ENCODE measurements around the gene USP24.
"Not testable (repeated sequence)": the region's sequence is repeated elsewhere in the genome, so short reads cannot be mapped to it uniquely, and the experiment has no call there.

The USP24 gene

DNA sequence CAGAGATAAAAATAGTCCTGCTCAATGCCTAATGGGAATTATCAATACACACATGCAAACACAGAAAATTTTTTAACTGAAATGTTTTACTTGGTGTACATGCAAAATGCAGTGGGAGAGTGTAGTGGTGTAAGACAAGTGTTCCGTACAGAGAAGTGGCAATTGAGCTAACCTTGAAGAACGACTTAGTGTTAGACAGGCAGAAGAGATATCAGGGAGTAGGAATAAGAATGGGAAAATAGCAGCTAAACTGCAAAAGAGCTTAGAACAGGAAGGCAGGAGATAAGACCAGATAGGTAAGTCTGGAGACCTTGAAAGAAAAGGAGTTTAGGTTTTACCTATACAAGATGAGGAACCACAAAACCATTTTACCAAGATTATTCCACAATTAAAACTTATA lies 9.0 kb downstream of the USP24 start:
- no peak for DNase-seq
- intact Hi-C loops (cut with DNase I) = no loop called here

DNA sequence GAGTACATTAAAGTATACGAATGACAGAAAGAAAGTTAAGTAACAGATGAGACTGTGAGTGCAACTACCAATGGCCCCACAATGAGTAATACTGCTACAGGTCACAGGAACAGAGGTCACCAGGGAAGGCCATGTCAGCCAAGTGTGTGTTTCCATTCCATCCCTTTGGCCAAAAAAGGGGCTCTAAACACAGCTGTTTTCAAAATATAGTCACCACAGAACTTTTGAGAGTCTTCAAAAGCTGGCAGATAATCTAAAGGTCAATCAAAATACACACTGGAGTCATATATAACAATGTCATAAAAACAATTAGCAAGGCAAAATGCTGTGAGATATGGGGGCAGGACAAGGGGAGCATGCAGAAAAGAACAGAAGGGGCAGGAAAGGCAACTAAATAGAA lies 10.2 kb downstream of the USP24 start:
- no peak for DNase-seq
- intact Hi-C loops (cut with DNase I) = no loop called here

DNA sequence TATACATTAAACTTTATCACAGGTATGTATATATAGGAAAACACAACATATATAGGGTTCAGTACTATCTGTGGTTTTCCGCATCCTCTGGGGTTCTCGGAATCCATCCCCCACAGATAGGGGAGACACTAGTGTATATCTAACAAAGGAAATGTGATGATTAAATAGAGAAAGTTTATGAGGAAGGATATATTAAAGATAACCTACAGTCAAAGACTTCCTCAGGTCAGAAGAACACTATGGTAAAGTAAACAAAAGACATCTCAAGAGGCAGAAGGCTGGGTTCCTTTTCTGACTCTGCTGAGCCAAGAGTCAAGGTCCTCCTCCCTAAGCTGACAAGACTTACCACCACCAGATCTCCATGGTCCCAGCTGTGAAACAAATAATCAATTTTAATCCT lies 12.1 kb downstream of the USP24 start:
- DNase-seq = no peak
- intact Hi-C loops (cut with DNase I) = no loop called here

DNA sequence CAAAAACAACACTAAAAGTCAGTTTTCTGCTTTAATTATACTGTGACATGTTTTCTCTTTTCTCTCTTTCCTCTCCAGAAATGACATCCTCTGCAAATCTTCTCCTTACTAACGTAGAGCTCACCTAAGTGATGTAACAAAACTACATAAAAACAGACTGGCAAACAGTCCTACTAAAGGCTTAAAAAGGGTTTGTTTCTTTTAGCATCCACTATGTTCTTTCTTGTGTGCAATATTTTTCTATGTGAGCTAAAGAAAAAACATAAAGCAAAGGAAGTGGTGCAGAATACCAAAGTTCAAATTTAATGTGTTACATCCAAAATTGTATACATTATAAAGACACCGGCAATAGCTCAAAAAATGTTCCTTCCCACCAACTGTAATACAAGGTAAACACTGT lies 14.5 kb downstream of the USP24 start:
- no peak for DNase-seq
- intact Hi-C loops (cut with DNase I) = no loop called here

DNA sequence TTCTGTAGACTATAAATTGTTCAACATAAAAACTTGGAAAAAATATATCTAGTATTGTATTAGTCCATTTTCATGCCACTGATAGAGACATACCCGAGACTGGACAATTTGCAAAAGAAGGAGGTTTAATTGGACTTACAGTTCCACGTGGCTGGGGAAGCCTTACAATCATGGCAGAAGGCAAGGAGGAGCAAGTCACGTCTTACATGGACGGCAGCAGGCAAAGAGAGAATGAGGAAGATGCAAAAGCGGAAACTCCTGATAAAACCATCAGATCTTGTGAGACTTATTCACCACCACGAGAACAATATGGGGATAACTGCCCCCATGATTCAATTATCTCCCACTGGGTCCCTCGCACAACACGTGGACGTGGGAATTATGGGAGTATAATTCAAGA lies 15.4 kb downstream of the USP24 start:
- DNase-seq; intact Hi-C loops (cut with DNase I): not testable (repeated sequence)

DNA sequence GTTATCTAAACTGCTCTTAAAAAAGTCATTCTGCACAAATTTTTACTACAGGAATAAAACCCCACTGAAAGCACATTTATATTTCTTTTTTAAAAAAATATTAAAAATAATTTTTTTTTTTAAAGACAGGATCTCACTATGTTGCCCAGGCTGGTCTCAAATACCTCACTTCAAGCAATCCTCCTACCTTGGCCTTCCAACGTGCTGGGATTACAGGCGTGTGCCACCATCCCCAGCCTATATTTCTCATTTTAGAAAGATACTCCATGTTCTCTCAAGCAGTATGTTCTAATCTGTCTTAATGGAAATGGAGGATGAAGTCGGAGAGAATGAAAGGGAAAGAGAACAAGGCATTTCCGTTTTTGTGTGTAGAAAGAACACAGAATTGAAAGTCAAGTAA lies 17.1 kb downstream of the USP24 start:
- intact Hi-C loops (cut with DNase I) = no loop called here
- no peak for DNase-seq

DNA sequence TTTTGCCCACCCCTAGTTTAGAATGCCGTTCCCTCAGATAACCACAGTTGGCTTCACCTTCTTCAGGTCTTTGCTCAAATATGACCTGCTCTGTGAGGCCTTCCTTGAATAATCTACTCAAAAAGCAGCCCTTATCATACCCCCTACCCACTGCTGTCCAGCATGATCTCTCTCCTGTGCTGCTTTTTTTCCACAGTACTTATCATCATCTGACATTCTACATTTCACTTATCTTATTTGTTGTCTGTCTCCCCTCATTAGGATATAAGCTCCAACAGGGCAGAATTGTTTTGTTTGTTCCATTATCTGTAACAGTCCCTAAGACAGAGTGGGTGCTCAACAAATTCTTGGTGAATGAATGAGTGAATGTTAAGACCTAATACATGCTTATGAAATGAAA lies 18.1 kb downstream of the USP24 start:
- DNase-seq = no peak
- intact Hi-C loops (cut with DNase I) = no loop called here

DNA sequence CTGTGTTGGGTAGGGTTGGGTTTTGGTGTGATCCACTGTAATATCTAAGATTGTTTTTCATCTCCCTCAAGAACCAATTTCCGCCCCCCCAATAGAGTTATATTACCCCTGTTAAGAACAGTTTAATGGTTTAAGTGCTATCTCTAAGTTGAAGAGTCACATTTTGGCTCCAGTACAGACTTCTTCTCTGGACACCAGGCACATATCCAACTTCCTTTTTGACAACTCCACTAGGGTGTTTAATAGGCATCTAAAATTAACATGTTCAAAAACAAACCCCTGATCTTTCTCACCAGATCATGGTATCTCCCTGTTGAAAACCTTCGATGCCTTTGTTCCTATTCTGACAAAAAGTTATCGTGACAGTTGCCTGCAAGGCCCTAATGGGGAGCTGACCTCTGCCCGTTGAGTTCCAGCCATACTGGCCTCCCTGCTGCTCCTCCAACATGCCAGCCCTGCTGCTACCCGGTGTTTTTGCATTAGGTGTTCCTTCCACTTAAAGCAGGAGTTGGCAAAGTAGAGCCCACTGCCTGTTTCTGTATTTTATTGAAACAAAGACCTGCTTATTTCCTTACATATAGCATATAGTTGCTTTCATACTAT lies 18.6 kb downstream of the USP24 start:
- DNase-seq = no peak

DNA sequence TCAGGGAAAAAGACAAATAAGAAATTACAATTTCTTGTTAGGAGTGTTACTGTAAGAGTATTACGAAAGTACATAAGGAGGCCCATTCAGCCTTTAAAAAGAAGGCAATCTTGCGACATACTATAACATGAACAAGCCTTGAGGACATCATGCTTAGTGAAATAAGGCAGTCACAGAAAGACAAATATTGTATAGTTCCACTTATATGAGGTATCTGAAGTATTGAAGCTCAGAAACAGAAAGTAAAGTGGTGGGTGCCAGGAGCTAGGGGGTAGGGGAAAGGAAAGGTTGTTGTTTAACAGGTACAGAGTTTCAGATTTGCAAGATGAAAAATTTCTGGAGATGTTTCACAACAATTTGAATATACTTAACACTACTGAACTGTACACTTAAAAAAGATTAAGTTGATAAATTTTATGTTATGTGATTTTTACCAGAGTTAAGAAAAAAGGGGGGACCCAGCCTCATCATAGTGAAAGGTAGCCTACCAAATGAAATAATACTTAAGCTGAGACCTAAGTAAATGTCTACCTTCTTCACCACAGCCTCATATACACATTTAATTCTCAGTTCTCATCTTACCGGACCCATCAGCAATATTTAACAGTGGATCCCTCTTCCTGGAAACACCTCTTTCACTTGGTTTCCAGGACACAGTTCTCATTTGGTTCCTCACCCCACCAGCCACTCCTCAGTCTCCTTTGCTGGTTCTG lies 19.5 kb downstream of the USP24 start:
- DNase-seq = no peak
- intact Hi-C loops (cut with DNase I) = no loop called here

More for the DNA sequence above, 18.6 kb downstream of the USP24 start:
- intact Hi-C loops (cut with DNase I) = no loop called here

DNA sequence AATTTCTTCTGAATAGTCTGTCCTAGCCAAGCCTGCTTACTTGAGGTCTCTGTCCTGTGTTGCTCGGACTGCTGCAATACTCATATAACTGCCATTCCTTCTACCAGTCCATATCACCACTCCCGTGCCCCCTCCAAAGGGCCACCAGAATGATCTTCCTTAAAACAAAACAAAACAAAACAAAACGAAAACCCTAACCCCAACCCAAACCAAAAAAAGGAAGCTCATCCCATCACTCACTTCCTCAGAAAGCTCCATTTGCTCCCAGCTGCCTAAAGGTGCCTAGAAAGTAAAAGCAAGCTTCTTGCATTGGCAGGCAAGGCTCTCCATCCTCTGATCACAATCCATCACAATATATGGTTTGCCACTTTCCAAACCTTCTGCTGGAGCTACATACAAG lies 20.3 kb downstream of the USP24 start:
- DNase-seq = no peak
- intact Hi-C loops (cut with DNase I) = no loop called here

DNA sequence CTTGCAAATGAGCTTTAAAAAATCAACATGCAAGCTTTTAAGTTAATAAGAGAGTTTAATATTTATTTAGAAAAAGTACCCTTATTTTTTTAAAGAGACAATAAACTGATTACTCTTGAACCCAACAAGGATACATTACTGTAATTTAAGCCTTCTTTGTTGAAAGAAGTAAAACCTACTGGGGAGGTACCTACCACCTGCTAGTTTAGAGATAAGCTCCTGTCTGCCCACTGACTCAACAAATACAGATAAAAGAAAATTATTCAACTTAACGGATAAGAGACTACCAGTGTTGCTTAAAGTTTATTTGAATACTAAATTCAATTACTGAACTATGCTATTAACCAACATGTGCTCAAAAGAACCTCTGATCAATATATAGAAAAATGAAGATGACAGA lies 23.1 kb downstream of the USP24 start:
- no peak for DNase-seq
- intact Hi-C loops (cut with DNase I) = no loop called here

DNA sequence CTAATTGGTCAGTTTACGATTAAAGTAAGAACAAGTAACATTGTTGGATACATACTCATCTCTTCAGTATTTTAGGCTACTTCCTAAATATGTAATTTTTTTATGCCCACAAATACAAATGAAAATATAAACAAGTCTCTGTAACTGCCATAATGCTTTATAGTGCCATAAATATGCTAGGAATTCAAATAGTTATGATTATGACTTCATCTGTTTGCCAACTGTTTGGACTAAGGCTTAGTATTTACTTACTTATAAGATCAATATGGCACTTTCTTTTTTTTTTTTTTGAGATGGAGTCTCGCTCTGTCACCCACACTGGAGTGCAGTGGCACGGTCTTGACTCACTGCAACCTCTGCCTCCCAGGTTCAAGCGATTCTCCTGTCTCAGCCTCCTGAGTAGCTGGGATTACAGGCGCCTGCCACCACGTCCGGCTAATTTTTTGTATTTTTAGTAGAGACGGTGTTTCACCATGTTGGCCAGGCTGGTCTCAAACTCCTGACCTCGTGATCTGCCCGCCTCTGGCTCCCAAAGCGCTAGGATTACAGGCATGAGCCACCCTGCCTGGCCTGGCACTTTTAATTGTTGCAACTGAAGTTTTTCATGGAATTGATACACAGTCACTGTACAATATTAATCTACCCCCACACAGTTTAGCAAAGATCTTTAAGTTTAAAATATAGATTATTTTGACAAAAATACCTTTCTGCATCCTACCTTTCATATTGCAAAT lies 23.8 kb downstream of the USP24 start:
- intact Hi-C loops (cut with DNase I); DNase-seq: not testable (repeated sequence)

DNA sequence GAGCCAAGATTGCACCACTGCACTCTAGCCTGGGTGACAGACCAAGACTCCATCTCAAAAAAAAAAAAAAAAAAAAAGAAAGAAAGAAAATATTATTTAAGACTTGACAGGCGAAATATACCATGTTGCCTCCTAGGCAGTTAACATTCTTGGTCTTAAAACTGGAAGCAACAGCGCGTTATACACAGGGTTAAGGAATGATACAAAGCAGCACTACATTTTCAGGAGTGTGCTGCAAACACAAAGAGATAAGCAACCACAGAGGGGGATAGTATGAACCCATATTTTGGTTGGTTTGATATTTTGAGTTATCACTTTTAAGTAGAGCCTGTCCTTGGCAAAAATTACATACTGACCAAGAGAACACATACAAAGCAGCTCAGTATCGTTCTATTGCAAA lies 25.1 kb downstream of the USP24 start:
- intact Hi-C loops (cut with DNase I) = no loop called here
- no peak for DNase-seq

DNA sequence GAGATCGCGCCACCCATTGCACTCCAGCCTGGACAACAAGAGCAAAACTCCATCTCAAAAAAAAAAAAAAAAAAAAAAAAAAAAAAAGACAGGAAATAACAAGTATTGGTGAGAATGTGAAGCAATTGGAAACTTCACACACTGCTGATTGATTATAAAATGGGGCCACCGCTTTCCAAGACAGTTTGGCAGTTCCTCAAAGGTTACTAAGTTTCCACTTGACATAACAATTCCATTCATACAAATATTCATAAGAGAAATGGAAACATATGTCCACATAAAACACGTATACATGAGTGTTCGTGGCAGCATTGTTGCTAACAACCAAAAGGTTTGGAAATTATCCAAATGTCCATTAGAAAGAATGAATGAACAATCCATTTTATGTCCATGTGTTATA lies 26.3 kb downstream of the USP24 start:
- intact Hi-C loops (cut with DNase I) = no loop called here
- no peak for DNase-seq

DNA sequence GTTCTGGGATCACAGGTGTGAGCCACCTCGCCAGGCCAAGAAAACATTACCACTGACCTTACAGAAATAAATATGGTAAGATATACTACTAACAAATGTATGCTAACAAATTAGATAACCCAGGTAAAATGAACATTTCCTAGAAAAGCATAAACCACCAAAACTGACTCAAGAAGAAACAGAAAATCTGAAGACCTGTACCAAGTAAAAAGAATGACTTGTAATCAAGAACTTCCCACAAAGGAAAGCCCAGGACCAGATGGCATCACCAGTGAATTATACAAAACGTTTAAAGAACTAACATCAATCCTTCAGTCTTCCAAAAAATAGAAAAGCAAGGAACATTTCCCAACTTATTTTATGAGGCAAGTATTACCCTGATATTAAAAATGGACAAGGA lies 29.3 kb downstream of the USP24 start:
- no peak for DNase-seq
- intact Hi-C loops (cut with DNase I) = no loop called here

DNA sequence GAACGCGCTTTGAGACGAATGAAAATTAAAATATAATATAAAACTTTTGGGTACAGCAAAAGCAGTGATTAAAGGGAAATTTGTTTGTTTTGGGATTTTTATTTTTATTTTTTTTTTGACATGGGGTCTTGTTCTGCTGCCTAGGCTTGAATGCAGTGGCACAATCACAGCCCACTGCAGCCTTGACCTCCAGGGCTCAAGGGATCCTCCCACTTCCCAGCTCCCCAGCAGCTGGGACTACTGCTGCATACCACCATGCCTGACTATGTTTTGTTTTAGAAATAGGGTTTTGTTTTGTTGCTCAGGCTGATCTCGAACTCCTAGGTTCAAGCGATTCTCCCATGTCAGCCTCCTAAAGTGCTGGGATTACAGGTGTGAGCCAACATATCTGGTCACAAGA lies 30.3 kb downstream of the USP24 start:
- no peak for DNase-seq
- intact Hi-C loops (cut with DNase I) = no loop called here

DNA sequence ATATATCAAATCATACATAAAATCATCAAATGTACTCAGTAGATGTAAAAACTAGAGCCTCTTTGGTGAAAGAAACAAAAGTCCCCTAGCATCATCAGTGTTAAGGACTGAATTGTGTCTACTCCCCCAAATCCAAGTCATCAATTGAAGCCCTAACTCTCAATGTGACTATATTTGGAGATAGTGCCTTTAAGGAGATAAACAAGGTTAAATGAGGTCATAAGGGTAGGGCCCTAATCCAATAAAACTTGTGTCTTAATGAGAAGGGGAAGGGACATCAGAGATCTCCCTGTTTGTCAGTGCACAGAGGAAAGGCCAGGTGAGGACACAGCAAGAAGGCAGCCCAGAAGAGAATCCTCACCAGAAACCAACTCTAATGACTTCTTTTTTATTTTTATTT lies 33.5 kb downstream of the USP24 start:
- no peak for DNase-seq
- intact Hi-C loops (cut with DNase I) = no loop called here

DNA sequence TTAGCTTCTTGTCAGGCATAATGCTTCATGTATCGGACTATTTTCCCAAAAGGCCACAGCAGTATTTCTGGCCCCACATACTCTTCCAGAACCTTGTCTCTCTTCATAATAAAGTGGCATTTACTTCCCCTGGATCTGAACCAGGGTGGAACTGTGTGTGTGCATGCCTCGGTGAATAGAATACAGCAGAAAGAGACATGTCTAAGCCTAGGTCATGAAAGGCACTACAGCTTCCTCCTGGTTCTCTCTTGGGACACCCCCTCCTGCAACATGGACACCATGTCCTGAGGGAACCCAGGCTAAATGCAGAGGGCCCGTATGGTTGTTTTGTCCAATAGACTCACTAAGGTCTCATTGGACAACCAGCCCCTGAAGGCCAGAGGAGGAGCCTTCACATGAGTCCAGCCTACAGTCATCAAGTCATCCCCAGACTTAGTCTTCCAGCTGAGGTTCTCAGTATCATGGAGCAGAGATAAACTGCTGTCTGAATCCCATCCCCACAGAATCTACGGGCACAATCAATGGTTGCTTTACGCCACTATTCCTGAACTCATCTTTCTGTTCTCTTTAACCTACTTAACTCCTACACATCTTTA lies 35.0 kb downstream of the USP24 start:
- intact Hi-C loops (cut with DNase I) = no loop called here
- DNase-seq = no peak

DNA sequence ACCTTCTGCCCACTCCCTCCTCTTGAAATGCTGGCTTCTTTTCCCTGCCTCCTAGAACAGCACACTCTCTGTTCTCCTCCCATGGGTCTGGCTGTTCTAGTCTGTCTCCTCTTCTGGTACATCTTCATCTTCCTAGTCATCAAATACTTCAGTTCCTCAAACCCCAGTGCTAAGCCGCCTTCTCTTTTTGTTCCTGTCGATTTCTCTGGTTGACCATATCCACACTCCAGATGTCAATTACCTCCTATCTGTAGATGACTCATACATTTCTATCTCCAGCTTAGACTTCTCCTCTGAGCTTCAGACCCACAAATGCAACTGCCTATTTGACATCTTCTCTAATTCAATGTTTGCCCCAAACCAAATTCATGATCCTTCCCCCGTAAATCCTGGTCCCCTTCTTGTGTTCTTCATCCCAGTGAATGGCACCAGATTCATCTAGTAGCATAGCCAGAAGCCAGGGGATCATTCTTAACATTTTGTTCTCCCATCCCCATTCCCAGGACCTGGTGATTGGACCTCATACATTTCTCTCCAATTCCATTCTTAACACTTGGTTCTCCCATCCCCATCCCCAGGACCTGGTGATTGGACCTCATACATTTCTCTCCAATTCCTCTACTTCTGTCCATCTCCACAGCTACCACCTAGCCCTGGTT lies 35.9 kb downstream of the USP24 start:
- intact Hi-C loops (cut with DNase I) = no loop called here
- DNase-seq = no peak

DNA sequence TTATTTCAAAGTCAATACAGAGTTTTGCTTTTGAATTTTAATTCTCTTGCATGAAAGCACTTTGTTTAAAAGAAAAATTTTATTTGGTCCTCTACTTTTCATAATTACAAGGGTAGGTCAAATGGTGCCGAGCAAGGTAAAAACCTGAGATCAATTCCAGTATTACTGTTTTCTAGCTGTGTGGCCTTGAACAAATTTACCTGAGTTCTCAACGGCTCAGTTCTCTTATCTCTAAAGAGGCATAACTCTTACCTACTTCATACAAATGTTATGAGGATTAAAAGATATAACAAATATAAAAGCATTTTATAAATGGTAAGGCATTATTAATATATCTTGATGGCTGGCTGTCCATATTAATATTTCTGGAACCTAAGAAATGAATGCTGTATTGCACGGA lies 42.5 kb downstream of the USP24 start:
- no peak for DNase-seq
- intact Hi-C loops (cut with DNase I) = no loop called here

DNA sequence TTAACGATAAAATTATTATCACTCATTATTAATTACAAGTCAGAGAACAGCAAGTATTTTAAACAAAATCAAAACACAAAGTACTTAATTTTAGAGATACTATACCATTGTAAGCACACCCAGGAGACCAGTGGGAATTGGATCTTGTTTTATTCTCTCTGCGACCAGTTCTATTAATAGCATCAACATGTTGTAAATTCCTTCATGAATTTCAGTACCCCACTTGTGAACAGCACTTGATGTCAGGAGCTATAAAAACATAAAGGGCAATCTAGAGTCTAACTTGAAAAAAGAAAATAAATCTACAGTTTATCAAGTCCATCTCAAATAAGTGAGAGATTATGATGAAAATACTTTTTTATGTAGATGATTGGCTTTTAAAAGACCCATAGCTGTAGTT lies 42.9 kb downstream of the USP24 start:
- DNase-seq = no peak
- intact Hi-C loops (cut with DNase I) = no loop called here

All from posterior cingulate gyrus (tissue), 11 donors.